K562 treated with DMSO at 1 percent for 24 hours (cell line): ENCODE measurements around the gene CERT1. TPM values are rescaled to one million over a fixed set of nuclear protein-coding genes. Genes with fewer than 3 reads are reported as not detected.

Experiments used
- total RNA-seq: library from RNA; unstranded; fragments of 300-600 nt; gene quantifications from 2 replicates; pipeline ENCODE4 v1.2.3, GENCODE V29; 2022; ENCODE audit warnings: low read depth; ENCODE audit not compliant: insufficient read depth

Gene CERT1
- 21.3 and 24.6 TPM in 2 replicates for total RNA-seq

GRCh38 chr5:75511435-75512382, at the start of gene CERT1, which contains the start of gene POLK:
Gene CERT1, minus strand, starts transcription at chr5:75511629. Its CDS starts 422 bp downstream, at chr5:75511207.
Gene POLK, plus strand, starts transcription at chr5:75511891.

GRCh38 chr5:75336615-75337336, 174.7 kb downstream of the CERT1 start, which contains the start of gene HMGCR:
Gene HMGCR, plus strand, starts transcription at chr5:75337220. Its CDS starts 5,386 bp downstream, at chr5:75342606.

Other genes with a start within 250 kb of the CERT1 start
- 18.1 and 21.3 TPM in 2 replicates for gene HMGCR, start 174.4 kb downstream of the CERT1 start, total RNA-seq
- gene POLK, start 262 bp upstream of the CERT1 start, total RNA-seq, result 5.5 and 5.7 TPM in 2 replicates
- not detected in 2 replicates for gene ANKDD1B, start 99.8 kb upstream of the CERT1 start, total RNA-seq
- gene POC5, start 205.8 kb upstream of the CERT1 start, total RNA-seq, result 24.0 and 27.3 TPM in 2 replicates